ENCODE measurements around the gene RLF.
"Not testable (repeated sequence)": the region's sequence is repeated elsewhere in the genome, so short reads cannot be mapped to it uniquely, and the experiment has no call there.

Gene RLF

DNA sequence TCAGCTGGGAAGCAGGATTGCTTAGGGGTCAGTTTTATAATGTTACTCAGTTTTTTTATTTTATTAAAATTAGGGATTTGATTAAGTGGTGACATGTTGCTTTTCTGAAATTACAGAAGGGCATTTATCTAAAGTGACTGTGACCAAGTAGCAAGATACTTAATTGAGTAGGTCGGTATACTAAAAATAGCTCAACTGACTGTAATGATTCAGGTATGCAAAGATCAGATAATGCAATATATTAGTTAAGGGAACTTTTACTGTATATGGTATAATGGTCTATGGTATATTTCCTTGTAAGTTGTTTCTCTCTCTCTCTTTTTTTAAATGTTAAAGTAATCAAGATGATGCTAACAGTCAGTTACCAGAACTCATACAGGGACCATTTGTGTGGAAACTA, 26.2 kb downstream of the RLF start:
- TF ChIP-seq, protein P1, sequence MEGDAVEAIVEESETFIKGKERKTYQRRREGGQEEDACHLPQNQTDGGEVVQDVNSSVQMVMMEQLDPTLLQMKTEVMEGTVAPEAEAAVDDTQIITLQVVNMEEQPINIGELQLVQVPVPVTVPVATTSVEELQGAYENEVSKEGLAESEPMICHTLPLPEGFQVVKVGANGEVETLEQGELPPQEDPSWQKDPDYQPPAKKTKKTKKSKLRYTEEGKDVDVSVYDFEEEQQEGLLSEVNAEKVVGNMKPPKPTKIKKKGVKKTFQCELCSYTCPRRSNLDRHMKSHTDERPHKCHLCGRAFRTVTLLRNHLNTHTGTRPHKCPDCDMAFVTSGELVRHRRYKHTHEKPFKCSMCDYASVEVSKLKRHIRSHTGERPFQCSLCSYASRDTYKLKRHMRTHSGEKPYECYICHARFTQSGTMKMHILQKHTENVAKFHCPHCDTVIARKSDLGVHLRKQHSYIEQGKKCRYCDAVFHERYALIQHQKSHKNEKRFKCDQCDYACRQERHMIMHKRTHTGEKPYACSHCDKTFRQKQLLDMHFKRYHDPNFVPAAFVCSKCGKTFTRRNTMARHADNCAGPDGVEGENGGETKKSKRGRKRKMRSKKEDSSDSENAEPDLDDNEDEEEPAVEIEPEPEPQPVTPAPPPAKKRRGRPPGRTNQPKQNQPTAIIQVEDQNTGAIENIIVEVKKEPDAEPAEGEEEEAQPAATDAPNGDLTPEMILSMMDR (conservative IDR thresholded peaks at IDR 0.05): no peak
- no peak overlapping the region for H3K27ac ChIP-seq

DNA sequence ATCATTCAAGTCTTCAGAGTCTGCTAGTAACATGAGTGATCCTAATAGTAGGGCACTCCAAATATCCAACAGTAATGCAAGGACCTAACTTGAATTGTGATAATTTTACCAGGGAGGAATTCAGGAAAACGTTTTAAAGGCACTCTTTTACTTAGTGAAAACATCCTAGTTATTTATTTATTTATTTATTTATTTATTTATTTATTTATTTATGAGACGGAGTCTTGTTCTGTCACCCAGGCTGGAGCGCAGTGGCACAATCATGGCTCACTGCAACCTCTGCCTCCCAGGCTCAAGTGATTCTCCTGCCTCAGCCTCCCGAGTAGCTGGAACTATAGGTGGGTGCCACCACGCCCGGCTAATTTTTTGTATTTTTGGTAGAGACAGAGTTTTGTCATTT, 33.5 kb downstream of the RLF start:
- H3K27ac ChIP-seq: not testable (repeated sequence)

GRCh38 chr1:40197656-40198055, 36.5 kb downstream of the RLF start:
- TF ChIP-seq, protein P1 (conservative IDR thresholded peaks at IDR 0.05): peak; percentile 50

DNA sequence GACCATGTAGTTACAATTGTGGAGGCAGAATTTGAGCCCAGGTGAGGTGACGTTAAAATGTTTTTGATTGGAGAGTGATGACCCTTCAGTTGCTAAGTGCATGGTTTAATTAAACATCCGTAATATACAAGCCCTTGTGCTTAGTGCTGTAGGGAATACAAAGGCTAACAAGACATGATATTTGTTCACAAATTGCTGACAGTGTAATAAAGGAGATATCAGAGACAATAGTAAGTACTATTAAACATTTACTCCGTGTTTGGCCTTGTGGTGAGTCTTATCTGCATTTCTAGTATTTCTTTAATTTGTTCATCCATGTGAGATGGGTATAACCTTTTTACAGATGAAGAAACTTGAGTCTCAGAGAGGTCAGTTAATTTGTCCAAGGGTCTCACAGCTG, 37.9 kb downstream of the RLF start:
- no peak overlapping the region for H3K27ac ChIP-seq
- TF ChIP-seq, protein P1 (conservative IDR thresholded peaks at IDR 0.05): no peak

More at GRCh38 chr1:40197656-40198055, 36.5 kb downstream of the RLF start:
- H3K27ac ChIP-seq: no peak overlapping the region

- no peak overlapping the region for H3K27ac ChIP-seq
- TF ChIP-seq, protein P1 (conservative IDR thresholded peaks at IDR 0.05): no peak
Observed at GRCh38 chr1:40204856-40205255, 43.7 kb downstream of the RLF start.

- H3K27ac ChIP-seq: no peak overlapping the region
- TF ChIP-seq, protein P1 (conservative IDR thresholded peaks at IDR 0.05): no peak
Observed at GRCh38 chr1:40210511-40211204, 49.5 kb downstream of the RLF start.

DNA sequence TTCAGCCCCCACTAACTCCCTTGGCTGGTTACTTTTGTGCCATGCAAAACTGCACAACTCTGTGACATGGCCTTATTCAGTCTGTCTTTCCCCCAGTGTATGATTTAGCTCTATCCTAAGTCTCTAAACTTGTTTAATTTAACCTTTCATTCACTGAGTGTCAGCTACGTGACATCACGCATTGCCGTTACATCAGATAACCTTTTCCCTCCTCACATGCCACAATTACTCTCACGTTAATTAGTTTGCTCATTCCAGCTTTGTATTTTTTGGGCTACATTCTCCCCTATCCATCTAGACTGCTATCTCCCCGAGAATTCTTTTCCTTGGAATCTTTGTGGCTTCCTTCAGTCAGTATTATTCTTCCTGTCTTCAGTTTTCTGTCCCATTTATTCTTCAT, 57.1 kb downstream of the RLF start:
- no peak overlapping the region for H3K27ac ChIP-seq
- TF ChIP-seq, protein P1 (conservative IDR thresholded peaks at IDR 0.05): no peak

DNA sequence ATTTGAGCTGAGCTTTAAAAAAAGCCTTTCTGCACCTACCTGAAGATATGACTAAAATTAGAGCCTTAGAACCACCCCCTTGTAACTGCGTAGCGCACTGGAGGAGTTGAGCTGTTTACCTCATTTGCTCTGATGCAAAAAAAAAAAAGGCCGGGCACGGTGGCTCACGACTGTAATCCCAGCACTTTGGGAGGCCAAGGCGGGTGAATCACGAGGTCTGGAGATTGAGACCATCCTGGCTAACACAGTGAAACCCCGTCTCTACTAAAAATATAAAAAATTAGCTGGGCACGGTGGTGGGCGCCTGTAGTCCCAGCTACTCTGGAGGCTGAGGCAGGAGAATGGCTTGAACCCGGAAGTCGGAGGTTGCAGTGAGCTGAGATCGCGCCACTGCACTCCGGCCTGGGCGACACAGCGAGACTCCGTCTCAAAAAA, 60.3 kb downstream of the RLF start:
- not testable (repeated sequence) for H3K27ac ChIP-seq

Data from VCaP (cell line).